H1 (cell line): Measurements from ENCODE around the gene OR13J1. TPM values are rescaled to one million over a fixed set of nuclear protein-coding genes. Genes with fewer than 3 reads are reported as not detected.

Source experiments
- CTCF ChIA-PET: fragments of 300-600 bp; sonication (Branson Sonifier 250); formaldehyde crosslinking; loops from one replicate; lab custom pipeline; 2021; ENCODE audit not compliant: partially characterized antibody; lab: Charles Lee
- POLR2A ChIA-PET: fragments of 300-600 bp; sonication (Branson Sonifier 250); formaldehyde crosslinking; loops from one replicate; lab custom pipeline; 2021; ENCODE audit warnings: inconsistent platforms; ENCODE audit not compliant: partially characterized antibody; lab: Charles Lee
- DNase-seq, 2 experiments: peaks; one replicate each; pipeline versions ENCODE4 v3.0.0 to v3.0.0-alpha.2; 2010 to 2022; ENCODE audit warnings: low spot score in 2 of 2, low read depth in 1 of 2, mixed read lengths in 1 of 2
- FAIRE-seq: peaks from 2 replicates; lab custom pipeline; 2011; peaks lifted over from hg19 to GRCh38; lab: Jason Lieb, UNC
- H2AFZ ChIP-seq: 2 replicates; pipeline ENCODE4 v1.8.1; 2012; ENCODE audit warnings: low read length, inconsistent platforms
- H2AK5ac ChIP-seq: 2 replicates; pipeline ENCODE4 v1.6.1; 2013; ENCODE audit warnings: low read depth, low read length
- H2BK120ac ChIP-seq: replicated peaks from 2 replicates; pipeline ENCODE3; 2013; ENCODE audit warnings: low read depth, low read length, inconsistent platforms
- H2BK12ac ChIP-seq: 2 replicates; pipeline ENCODE4 v1.6.1; 2013; ENCODE audit warnings: low read depth, low read length
- H2BK15ac ChIP-seq: 2 replicates; pipeline ENCODE4 v1.6.1; 2013; ENCODE audit warnings: low read length
- H2BK20ac ChIP-seq: 2 replicates; pipeline ENCODE4 v1.6.1; 2013; ENCODE audit warnings: low read length
- H2BK5ac ChIP-seq: 2 replicates; pipeline ENCODE4 v1.6.1; 2013; ENCODE audit warnings: low read depth, low read length
- H3K14ac ChIP-seq: 2 replicates; pipeline ENCODE4 v1.6.1; 2013; ENCODE audit warnings: inconsistent platforms; ENCODE audit not compliant: insufficient read length
- H3K18ac ChIP-seq: 2 replicates; pipeline ENCODE4 v1.6.1; 2013; ENCODE audit warnings: low read length; ENCODE audit errors: extremely low read depth
- H3K23ac ChIP-seq: 2 replicates; pipeline ENCODE4 v1.6.1; 2013; ENCODE audit warnings: inconsistent platforms; ENCODE audit not compliant: insufficient read length
- H3K23me2 ChIP-seq: 2 replicates; pipeline ENCODE4 v1.6.1; 2013; ENCODE audit warnings: low read depth, low read length
- H3K27ac ChIP-seq: 2 replicates; pipeline ENCODE4 v1.6.1; 2011; ENCODE audit warnings: low read depth, low read length, inconsistent platforms
- H3K27me3 ChIP-seq, 4 experiments: replicated peaks in 1 of 4; 1 replicate in 1 of 4; 2 replicates in 3 of 4; pipeline versions ENCODE4 v1.6.1 to v1.8.1; 2011 to 2013; ENCODE audit warnings: low read length in 3 of 4, mild to moderate bottlenecking in 3 of 4, inconsistent platforms in 2 of 4, mixed read lengths in 2 of 4, moderate library complexity in 1 of 4; ENCODE audit not compliant: control insufficient read depth in 3 of 4, insufficient read depth in 3 of 4; ENCODE audit errors: extremely low read depth in 1 of 4
- H3K36me3 ChIP-seq, 4 experiments: 2 replicates each; pipeline versions ENCODE4 v1.6.1 to v1.8.1; 2011 to 2013; ENCODE audit warnings: mild to moderate bottlenecking in 4 of 4, low read length in 3 of 4, moderate library complexity in 2 of 4, control low read depth in 1 of 4, inconsistent platforms in 1 of 4; ENCODE audit not compliant: insufficient read depth in 4 of 4, control insufficient read depth in 2 of 4
- H3K4ac ChIP-seq: replicated peaks from 2 replicates; pipeline ENCODE3; 2013; ENCODE audit warnings: low read length, low read depth, mixed read lengths, inconsistent platforms; ENCODE audit not compliant: insufficient read length
- H3K4me1 ChIP-seq, 4 experiments: replicated peaks in 1 of 4; 1 replicate in 1 of 4; 2 replicates in 3 of 4; pipeline versions ENCODE4 v1.6.1 to v1.8.1; 2011 to 2013; ENCODE audit warnings: low read length in 3 of 4, inconsistent platforms in 2 of 4, mixed read lengths in 1 of 4; ENCODE audit not compliant: insufficient read depth in 4 of 4, control insufficient read depth in 3 of 4
- H3K4me2 ChIP-seq, 2 experiments: 2 replicates each; pipeline versions ENCODE4 v1.6.1 to v1.8.1; 2011 to 2013; ENCODE audit warnings: low read depth in 2 of 2, low read length in 2 of 2, control low read depth in 1 of 2, inconsistent platforms in 1 of 2, mild to moderate bottlenecking in 1 of 2; ENCODE audit not compliant: insufficient read depth in 1 of 2
- H3K4me3 ChIP-seq, 4 experiments: fragments of 200-600, 300-600 bp in 1 of 4; sonication (generic), shearing (Covaris generic), sonication (Bioruptor Twin) in 1 of 4; 2 replicates each; pipeline versions ENCODE4 v1.5.1 to v1.8.1; 2011 to 2016; ENCODE audit warnings: low read length in 4 of 4, low read depth in 3 of 4, control low read depth in 2 of 4, inconsistent platforms in 2 of 4, mild to moderate bottlenecking in 2 of 4, mixed read lengths in 1 of 4, moderate library complexity in 1 of 4; ENCODE audit not compliant: insufficient read depth in 2 of 4; ENCODE audit errors: extremely low read depth in 1 of 4
- H3K56ac ChIP-seq: replicated peaks from 2 replicates; pipeline ENCODE3; 2013; ENCODE audit warnings: low read depth, mild to moderate bottlenecking, mixed read lengths, low read length, inconsistent platforms; ENCODE audit not compliant: insufficient read length
- H3K79me1 ChIP-seq: 2 replicates; pipeline ENCODE4 v1.6.1; 2013; ENCODE audit warnings: low read depth, low read length, control low read depth
- H3K79me2 ChIP-seq, 2 experiments: 2 replicates each; pipeline versions ENCODE4 v1.6.1 to v1.8.1; 2012 to 2013; ENCODE audit warnings: low read length in 2 of 2, mild to moderate bottlenecking in 2 of 2, inconsistent platforms in 1 of 2; ENCODE audit not compliant: insufficient read depth in 2 of 2, control insufficient read depth in 1 of 2
- H3K9ac ChIP-seq, 4 experiments: replicated peaks in 1 of 4; 1 replicate in 1 of 4; 2 replicates in 3 of 4; pipeline versions ENCODE4 v1.6.1 to v1.8.1; 2011 to 2013; ENCODE audit warnings: low read depth in 3 of 4, low read length in 3 of 4, control low read depth in 2 of 4, mild to moderate bottlenecking in 2 of 4, moderate library complexity in 2 of 4, inconsistent platforms in 1 of 4; ENCODE audit errors: extremely low read depth in 1 of 4
- H3K9me3 ChIP-seq, 2 experiments: 2 replicates each; pipeline versions ENCODE4 v1.6.1 to v1.8.1; 2012 to 2013; ENCODE audit warnings: mild to moderate bottlenecking in 2 of 2, moderate library complexity in 2 of 2, control low read depth in 1 of 2, inconsistent platforms in 1 of 2, low read depth in 1 of 2, low read length in 1 of 2, mixed read lengths in 1 of 2; ENCODE audit not compliant: insufficient read depth in 2 of 2
- H4K20me1 ChIP-seq, 2 experiments: replicated peaks in 1 of 2; 2 replicates each; pipeline versions ENCODE3 to v1.8.1; 2011 to 2013; ENCODE audit warnings: inconsistent platforms in 2 of 2, low read length in 2 of 2, mild to moderate bottlenecking in 1 of 2; ENCODE audit not compliant: insufficient read depth in 2 of 2, control insufficient read depth in 1 of 2
- H4K5ac ChIP-seq: 2 replicates; pipeline ENCODE4 v1.6.1; 2013; ENCODE audit warnings: low read length, low read depth, mixed read lengths, inconsistent platforms; ENCODE audit not compliant: insufficient read length
- H4K8ac ChIP-seq: 2 replicates; pipeline ENCODE4 v1.8.0; 2013; ENCODE audit warnings: mild to moderate bottlenecking, moderate library complexity, low read length, inconsistent platforms; ENCODE audit not compliant: insufficient read depth; ENCODE audit errors: extremely low read depth
- H4K91ac ChIP-seq: replicated peaks from 2 replicates; pipeline ENCODE3; 2013; ENCODE audit warnings: low read length, mixed read lengths, inconsistent platforms; ENCODE audit not compliant: insufficient read length
- BCL11A ChIP-seq, 2 experiments: IDR thresholded peaks; one replicate each; pipeline ENCODE4 v1.6.1; 2011; ENCODE audit warnings: low read depth in 2 of 2, low read length in 2 of 2, mild to moderate bottlenecking in 2 of 2
- WGBS, 2 experiments: shearing (Covaris generic) in 1 of 2; methylation state at CpG; one replicate each; pipeline versions ENCODE4 v1.1.6 to v1.1.7; 2013 to 2015; ENCODE audit warnings: low lambda C conversion rate in 2 of 2, mixed read lengths in 2 of 2, inconsistent platforms in 1 of 2, low coverage in 1 of 2, missing lambda C conversion rate in 1 of 2; ENCODE audit not compliant: insufficient replicate concordance in 2 of 2, insufficient coverage in 1 of 2, insufficient read length in 1 of 2; ENCODE audit errors: extremely low coverage in 1 of 2, missing lambda C conversion rate in 1 of 2; 5-methylcytosine and 5-hydroxymethylcytosine counted together
- polyA plus RNA-seq, 7 experiments: library from polyadenylated mRNA; depleted of rRNA in 3 of 7; stranded (reverse) in 5 of 7; unstranded in 2 of 7; fragments of >200 nt in 5 of 7; fragments of 200-250 nt in 2 of 7; gene quantifications; 1 replicate in 5 of 7; 2 replicates in 1 of 7; 4 replicates in 1 of 7; pipeline versions ENCODE4 v1.2.1 to v1.2.3, GENCODE V29; 2011 to 2013; ENCODE audit warnings: missing spikeins in 2 of 7, mixed read lengths in 2 of 7
- total RNA-seq: library from RNA; stranded (reverse); fragmentation: NEBNext Ultra II Directional; extraction: Animal tissue kit (Norgen Biotek cat#: 25700); gene quantifications from 2 replicates; pipeline ENCODE4 v1.2.1, GENCODE V29; 2021

Gene OR13J1
- total and polyA plus RNA-seq, 2 of the 8 experiments (the other 6 are each of a cell fraction or from before 2014, with no cell fraction given) = not detected

DNA sequence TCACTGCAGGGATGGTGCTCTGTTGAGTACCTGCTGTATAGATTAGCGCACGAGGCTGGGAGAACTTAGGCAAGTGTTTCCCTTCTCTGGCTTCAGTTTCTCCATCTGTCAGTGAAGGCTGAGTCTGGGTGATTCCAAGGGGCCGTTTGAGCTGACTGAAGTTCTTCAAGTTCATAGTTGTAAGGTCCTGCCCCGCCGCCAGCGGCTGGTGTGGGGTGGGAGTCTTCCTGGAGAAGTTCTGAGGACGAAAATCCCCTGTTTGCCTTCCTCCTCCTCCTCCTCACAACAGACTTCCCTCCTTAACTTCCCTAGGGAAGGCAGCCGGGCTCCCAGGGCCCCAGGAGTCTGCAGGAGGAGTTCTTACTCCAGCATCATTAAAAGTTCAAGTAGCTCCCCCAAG lies 34.1 kb upstream of the OR13J1 start:
- H3K56ac ChIP-seq = no peak overlapping the region
- no peak overlapping the region for H2BK12ac ChIP-seq
- H2AK5ac ChIP-seq = no peak overlapping the region
- FAIRE-seq = no peak
- H3K27me3 ChIP-seq = peaks cover 0 to 2% (median 0%) of the 10 kb centered on the region in 4 experiments; a peak in 1 of 7 replicates
- H3K4ac ChIP-seq = no peak overlapping the region
- no peak overlapping the region for H4K8ac ChIP-seq
- no peaks in the 10 kb centered on the region for H3K36me3 ChIP-seq
- no peak overlapping the region for H3K4me2 ChIP-seq
- H3K4me3 ChIP-seq = no peak overlapping the region
- 91% methylated on average over 8 of the region's 8 CpGs; no CpG with 5 or more reads in 1 of the 2 experiments for WGBS, 2 experiments
- no peaks in the 10 kb centered on the region for H3K79me2 ChIP-seq
- 0 out of 2 replicates have a peak, but pooled peaks cover 1% of the 10 kb centered on the region for H3K79me1 ChIP-seq
- H3K14ac ChIP-seq = no peak overlapping the region
- CTCF ChIA-PET = interaction anchor here (0.7 to 2.2 kb wide), 6 partner anchors 9 to 42 kb away, joined by 3 to 7 read pairs (median 5); no protein-coding TSS in a partner anchor
- TF ChIP-seq BCL11A (IDR thresholded peaks at IDR 0.05; ENCODE audit: low read depth in 2 of 2, low read length in 2 of 2) = no peak
- POLR2A ChIA-PET = no interaction called here
- peak overlapping the region; percentile 61; the same call in 1 of the 2 replicates for H2BK15ac ChIP-seq
- H3K27ac ChIP-seq = no peak overlapping the region
- no peaks in the 10 kb centered on the region; the same call in 1 of the 2 replicates for H3K23me2 ChIP-seq
- no peaks in the 10 kb centered on the region for H3K9me3 ChIP-seq
- no peak overlapping the region for H4K5ac ChIP-seq
- no peak for DNase-seq
- H3K9ac ChIP-seq = no peak overlapping the region
- H2BK120ac ChIP-seq = no peak overlapping the region
- H3K4me1 ChIP-seq = peaks cover 9 to 27% (median 17%) of the 10 kb centered on the region in 4 experiments
- no peak overlapping the region for H2AFZ ChIP-seq
- H4K20me1 ChIP-seq = no peaks in the 10 kb centered on the region
- no peak overlapping the region for H4K91ac ChIP-seq
- no peak overlapping the region for H3K18ac ChIP-seq
- H2BK20ac ChIP-seq = no peak overlapping the region
- no peak overlapping the region for H2BK5ac ChIP-seq
- no peak overlapping the region for H3K23ac ChIP-seq
